Measurements from ENCODE around the gene CHD6. TPM values are rescaled to one million over a fixed set of nuclear protein-coding genes. Genes with fewer than 3 reads are reported as not detected.

Gene CHD6
- total RNA-seq, 2 donors from 2014 or later: 40.9 to 72.0 TPM

GRCh38 chr20:41587523-41587922, 30.7 kb downstream of the CHD6 start:
- Histone ChIP-seq H3K27ac (no peak overlapping the region), H3K27me3 (replicated peaks; ENCODE audit: insufficient read depth) (no peaks in the 10 kb centered on the region), H3K9me3 (no peaks in the 10 kb centered on the region), H3K36me3 (no peaks in the 10 kb centered on the region), H3K4me3 (no peak overlapping the region), H3K4me1 (replicated peaks) (no peaks in the 10 kb centered on the region)
- DNase-seq (ENCODE audit: low spot score): no peak
- intact Hi-C loops (cut with DNase I): no loop called here
- WGBS: 91% methylated on average over 2 of the region's 2 CpGs
- TF ChIP-seq POLR2A (IDR thresholded peaks at IDR 0.05): no peak
- TF ChIP-seq CTCF (IDR thresholded peaks at IDR 0.05): no peak
- TF ChIP-seq POLR2AphosphoS5 (IDR thresholded peaks at IDR 0.05): no peak

DNA sequence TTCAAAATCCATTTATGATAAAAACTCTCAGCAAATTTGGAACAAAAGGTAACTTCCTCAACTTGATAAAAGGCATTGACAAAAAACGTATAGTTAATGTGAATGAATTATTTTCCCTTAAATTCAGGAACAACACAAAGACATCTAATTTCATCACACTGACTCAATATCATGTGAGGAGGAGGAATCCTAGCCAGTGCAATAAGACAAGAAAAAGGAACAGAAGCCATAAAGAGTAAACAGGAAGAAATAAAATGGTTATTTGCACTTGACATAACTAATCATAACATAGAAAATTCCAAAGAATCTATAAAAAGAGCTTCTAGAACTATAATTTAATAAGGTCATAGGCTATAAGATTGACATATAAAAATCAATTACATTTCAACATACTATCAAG, 31.4 kb downstream of the CHD6 start:
- intact Hi-C loops (cut with DNase I): no loop called here
- Histone ChIP-seq H3K36me3 (no peaks in the 10 kb centered on the region), H3K27ac (no peak overlapping the region), H3K4me1 (replicated peaks) (no peaks in the 10 kb centered on the region), H3K4me3 (no peak overlapping the region), H3K9me3 (no peaks in the 10 kb centered on the region), H3K27me3 (replicated peaks; ENCODE audit: insufficient read depth) (no peaks in the 10 kb centered on the region)
- WGBS: 89% methylated on average over 1 of the region's 1 CpG
- DNase-seq (ENCODE audit: low spot score): no peak
- TF ChIP-seq POLR2AphosphoS5 (IDR thresholded peaks at IDR 0.05): no peak
- no peak for TF ChIP-seq CTCF (IDR thresholded peaks at IDR 0.05)
- TF ChIP-seq POLR2A (IDR thresholded peaks at IDR 0.05): no peak

DNA sequence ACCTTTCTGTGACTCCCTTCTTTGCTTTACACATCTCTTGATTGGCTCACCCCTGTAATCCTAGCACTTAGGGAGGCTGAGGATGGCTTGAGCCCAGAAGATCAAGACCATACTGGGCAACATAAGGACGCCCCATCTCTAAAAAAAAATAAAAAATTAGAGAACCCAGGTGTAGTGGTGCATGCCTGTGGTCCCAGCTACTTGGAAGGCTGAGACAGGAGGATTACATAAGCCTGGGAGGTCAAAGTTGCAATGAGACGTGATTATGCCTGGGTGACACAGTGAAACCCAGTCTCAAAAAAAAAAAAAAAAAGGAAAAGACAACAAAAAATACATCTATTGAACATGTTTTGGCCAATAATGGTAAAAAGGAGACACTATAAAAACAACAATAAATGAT, 37.8 kb downstream of the CHD6 start:
- no peaks in the 10 kb centered on the region for H3K9me3 ChIP-seq
- DNase-seq (ENCODE audit: low spot score): no peak
- intact Hi-C loops (cut with DNase I): no loop called here
- H3K4me1 ChIP-seq (replicated peaks): no peaks in the 10 kb centered on the region
- TF ChIP-seq CTCF (IDR thresholded peaks at IDR 0.05) (no peak), POLR2A (IDR thresholded peaks at IDR 0.05) (no peak), POLR2AphosphoS5 (IDR thresholded peaks at IDR 0.05) (no peak)
- H3K27me3 ChIP-seq (replicated peaks; ENCODE audit: insufficient read depth): no peaks in the 10 kb centered on the region
- H3K36me3 ChIP-seq: no peaks in the 10 kb centered on the region
- H3K4me3 ChIP-seq: no peak overlapping the region
- WGBS: 83% methylated on average over 2 of the region's 2 CpGs
- H3K27ac ChIP-seq: no peak overlapping the region

GRCh38 chr20:41577129-41578009, 40.8 kb downstream of the CHD6 start:
- no peak overlapping the region for H3K4me3 ChIP-seq
- H3K9me3 ChIP-seq: no peaks in the 10 kb centered on the region
- no peak for DNase-seq (ENCODE audit: low spot score)
- H3K36me3 ChIP-seq: no peaks in the 10 kb centered on the region
- H3K4me1 ChIP-seq (replicated peaks): peaks cover 10% of the 10 kb centered on the region
- 83% methylated on average over 6 of the region's 6 CpGs for WGBS
- no peak for TF ChIP-seq POLR2A (IDR thresholded peaks at IDR 0.05)
- no peak for TF ChIP-seq CTCF (IDR thresholded peaks at IDR 0.05)
- no peak for TF ChIP-seq POLR2AphosphoS5 (IDR thresholded peaks at IDR 0.05)
- intact Hi-C loops (cut with DNase I): no loop called here
- H3K27me3 ChIP-seq (replicated peaks; ENCODE audit: insufficient read depth): no peaks in the 10 kb centered on the region
- no peak overlapping the region for H3K27ac ChIP-seq

DNA sequence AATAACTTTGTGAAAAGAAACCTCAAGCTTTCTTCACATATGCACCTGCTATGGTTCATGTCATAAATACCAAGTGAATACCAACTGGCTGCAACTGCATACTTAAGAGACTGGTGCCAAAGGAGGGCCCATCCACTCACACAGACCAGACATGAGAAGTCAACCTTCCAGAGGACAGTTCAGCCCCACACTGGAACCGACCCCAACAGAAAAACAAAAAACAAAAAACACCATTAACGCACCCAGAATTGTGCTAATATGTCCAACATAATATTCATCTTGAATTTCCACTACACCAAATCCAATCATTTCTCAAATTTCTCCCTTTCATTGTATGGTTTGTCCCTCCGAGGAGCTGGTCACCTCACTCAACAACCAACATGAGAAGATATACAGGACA, 42.8 kb downstream of the CHD6 start:
- H3K4me1 ChIP-seq (replicated peaks): peaks cover 10% of the 10 kb centered on the region
- no peaks in the 10 kb centered on the region for H3K27me3 ChIP-seq (replicated peaks; ENCODE audit: insufficient read depth)
- no peak for DNase-seq (ENCODE audit: low spot score)
- H3K27ac ChIP-seq: no peak overlapping the region
- H3K36me3 ChIP-seq: no peaks in the 10 kb centered on the region
- intact Hi-C loops (cut with DNase I): no loop called here
- no peak for TF ChIP-seq POLR2AphosphoS5 (IDR thresholded peaks at IDR 0.05)
- TF ChIP-seq POLR2A (IDR thresholded peaks at IDR 0.05): no peak
- TF ChIP-seq CTCF (IDR thresholded peaks at IDR 0.05): no peak
- no peaks in the 10 kb centered on the region for H3K9me3 ChIP-seq
- no peak overlapping the region for H3K4me3 ChIP-seq
- WGBS: 95% methylated on average over 3 of the region's 3 CpGs

All from prostate gland (tissue), 2 donors.